Activated T-cell treated with anti-CD3 and anti-CD28 coated beads, Interleukin-2, amount 50 U/mL, for 48 hours (primary cell): ENCODE results near the gene FLRT1.
A peak's percentile ranks its signal among the peaks of the same experiment; 100 is the strongest.
"Not testable (repeated sequence)": the region's sequence is repeated elsewhere in the genome, so short reads cannot be mapped to it uniquely, and the experiment has no call there.

Experiments
- DNase-seq, 2 experiments: peaks; one replicate each; pipeline ENCODE4 v3.0.0-alpha.2; 2020

Gene FLRT1

DNA sequence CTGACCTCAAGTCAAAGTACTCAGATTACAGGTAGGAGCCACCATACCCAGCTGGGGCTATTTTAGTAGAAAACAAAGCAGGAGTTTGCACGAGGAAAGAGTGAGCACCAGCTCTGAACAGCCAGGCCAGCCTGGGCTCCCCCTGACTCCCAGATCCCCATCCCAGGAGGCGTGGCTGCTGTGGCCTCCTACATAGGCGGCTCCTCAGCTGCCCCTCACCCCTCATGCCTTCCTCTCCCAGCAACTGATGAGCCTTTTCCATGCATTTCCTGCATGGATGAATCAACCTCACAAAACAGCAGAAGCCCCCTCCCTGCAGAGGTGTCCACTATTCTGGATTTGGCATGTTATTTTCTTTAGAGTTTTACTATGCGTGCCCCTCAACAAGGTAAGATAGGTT lies 10.5 kb upstream of the FLRT1 start:
- DNase-seq = no peak

DNA sequence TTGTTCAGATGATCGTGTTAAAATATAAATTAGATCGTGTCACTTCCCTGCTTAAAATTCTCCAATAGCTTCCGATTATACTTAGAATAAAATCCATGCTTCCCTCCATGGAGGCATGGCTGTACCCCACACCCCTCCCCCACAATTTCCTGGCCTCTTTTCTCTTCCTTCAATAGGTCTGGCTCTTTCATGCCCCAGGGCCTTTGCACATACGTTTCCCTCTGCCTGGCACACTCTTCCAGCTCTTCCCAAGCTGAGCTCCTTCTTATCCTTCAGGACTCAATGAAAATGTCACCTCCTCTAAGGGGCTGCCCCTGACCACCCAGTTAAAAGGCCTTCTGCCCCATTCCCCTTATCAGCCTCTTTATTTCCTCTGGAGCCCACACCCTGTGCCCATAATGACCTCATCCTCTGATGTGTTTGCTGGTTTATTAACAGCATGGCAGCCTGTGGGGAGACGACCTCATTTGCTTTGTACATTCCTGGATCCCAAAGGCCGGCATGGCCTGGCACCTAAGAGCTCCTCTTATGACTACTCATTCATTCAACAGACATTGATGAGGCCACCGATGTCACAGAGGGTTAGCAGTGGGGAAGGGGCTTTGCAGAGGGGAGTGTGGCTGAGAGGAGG lies 9.0 kb upstream of the FLRT1 start:
- no peak for DNase-seq

DNA sequence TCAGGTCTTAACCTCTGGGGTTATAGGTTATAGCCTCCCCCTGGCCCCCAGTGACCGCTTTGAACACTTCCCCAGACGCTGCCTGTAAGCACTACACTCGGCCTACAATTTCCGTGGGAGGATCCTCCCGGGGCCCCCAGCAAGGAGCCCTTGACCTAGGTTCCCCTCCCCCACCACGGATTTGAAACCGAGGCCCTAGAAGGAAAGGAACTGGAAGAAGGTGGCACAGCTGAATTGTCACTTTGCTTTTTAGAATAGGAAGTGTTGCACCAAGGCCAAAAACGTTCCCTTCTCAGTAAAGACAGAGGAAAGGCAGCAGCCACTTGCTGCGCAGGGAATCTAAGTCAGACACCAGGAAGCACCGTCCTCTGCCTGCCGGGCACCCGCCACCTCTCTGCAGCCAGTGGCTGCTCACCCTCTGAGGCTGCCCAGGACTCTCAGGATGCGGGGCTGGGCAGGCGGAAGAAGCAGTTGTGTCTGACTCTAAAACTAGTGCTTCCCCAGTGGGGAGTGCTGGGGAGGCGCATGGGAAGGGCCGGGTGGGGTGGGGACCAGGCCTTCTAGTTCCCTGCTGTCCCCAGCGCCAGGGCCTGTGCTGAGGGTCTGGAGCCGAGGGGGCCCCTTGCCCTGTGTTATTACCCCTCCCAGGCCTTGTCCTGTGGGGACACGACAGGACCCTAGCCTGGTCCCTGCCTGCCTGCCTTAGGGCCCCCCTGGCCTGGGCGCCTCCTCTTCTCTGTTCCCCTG lies 7.9 kb upstream of the FLRT1 start:
- DNase-seq = no peak

DNA sequence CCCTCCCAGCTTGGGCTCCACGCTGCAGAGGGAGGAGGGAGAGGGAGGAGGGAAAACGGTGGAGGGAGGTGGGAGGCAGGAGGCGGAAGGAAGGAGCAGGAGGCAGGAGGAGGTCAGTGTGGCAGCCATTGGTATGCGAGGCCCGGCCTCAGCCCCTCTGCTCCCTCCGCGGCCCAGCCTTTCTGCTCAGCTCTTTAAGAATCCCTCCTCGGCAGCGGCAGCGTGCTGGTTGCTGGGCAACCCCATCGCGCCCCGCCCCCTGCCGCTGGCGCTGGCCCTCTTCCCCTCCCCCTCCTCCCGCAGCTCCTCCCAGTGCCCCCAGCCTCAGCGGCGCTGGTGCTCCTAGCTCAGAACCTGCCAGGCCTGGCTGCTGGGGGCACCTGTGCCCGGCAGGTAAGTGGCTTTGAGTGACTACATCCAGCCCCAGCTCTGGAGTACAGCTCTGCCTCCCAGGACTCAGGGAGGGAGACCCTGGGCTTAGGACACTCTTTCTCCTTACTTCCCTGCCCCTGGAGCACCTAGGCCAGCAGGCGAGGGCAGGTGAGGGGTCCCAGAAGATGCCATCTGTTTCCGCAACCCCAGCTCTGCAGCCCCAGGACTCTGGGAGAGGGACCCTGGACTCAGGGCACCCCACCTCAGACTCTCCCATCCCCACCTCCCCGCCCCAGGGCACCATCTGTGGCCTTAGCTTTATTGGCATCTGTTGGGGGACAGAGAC lies 7.2 kb upstream of the FLRT1 start:
- no peak for DNase-seq

DNA sequence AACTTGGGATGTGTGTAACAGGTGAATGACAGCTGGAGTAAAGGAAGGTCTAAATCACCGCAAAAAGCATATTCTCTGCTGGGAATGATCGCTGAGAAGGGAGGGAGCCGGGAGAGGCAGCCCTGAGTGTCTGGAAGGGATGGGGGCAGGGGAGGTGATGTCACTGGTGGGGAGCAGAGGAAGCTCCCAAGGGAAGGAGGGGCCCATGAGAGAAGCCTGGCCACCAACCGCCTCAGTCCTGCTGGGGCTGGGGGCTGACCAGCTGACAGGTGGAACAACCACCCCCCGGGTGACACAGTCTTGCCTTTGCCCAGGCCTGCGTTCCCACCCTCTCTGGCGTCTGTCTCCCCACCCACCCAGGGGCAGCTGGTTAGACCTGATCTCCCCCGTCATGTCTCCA lies 6.0 kb upstream of the FLRT1 start:
- no peak for DNase-seq

DNA sequence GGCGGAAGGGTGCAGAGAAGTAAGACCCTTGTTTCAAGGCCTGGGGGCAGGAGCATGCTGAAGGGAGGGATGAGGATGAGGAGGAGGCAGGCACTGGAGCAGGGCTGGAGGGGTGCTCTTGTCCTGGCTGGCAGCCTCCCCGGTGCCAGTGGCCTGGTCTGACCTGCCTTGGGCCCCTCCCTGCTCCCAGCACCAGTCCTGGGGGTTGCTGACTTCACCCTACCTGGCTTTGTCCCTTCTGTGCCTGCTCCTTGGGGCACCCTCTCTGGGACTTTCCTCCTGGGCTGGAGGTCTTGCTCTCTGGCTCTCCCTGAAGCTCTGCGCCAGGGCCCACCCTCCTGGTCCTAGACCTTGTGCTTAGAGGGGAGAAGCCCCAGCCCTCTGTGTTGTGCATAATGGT lies 4.7 kb upstream of the FLRT1 start:
- DNase-seq = no peak

DNA sequence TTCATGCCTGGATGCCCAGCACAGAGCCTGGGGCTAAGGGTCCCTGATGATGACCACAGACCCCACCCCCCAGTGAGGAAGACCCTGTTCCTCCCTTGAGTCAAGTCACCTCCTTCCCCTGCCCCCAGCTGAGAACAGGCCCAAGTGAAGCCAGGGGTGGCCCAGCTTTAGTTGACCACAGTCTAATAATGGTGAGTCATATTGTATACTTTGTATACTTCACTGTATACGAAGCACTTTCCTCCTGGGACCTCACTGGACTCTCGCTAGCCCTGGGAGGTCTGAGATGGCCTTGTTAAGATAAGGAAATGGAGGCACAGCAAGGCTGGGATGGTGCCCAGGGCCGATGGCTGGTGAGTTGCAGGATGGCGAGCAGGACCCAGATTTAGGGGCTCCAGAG lies 3.7 kb upstream of the FLRT1 start:
- no peak for DNase-seq

DNA sequence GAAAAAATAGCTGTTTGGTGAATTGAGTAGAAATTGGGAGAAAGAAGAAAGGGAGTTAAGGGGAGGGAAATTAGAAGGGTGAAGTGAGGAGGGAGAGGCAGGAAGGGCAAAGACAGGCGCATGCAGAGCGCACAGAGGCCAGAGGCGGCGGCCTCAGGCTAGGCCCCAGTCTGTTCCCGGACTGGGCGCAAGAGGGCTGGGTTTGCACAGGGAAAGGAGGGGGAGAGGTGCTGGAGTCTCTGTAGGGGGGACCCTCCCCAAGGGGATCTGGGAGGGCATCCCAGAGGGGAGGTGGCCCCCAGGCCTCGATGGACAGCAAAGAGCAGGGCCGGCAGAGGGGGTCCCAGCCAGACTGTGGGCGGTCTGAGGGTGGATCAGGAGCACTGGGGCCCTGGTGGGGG lies 1.3 kb upstream of the FLRT1 start:
- DNase-seq = no peak

DNA sequence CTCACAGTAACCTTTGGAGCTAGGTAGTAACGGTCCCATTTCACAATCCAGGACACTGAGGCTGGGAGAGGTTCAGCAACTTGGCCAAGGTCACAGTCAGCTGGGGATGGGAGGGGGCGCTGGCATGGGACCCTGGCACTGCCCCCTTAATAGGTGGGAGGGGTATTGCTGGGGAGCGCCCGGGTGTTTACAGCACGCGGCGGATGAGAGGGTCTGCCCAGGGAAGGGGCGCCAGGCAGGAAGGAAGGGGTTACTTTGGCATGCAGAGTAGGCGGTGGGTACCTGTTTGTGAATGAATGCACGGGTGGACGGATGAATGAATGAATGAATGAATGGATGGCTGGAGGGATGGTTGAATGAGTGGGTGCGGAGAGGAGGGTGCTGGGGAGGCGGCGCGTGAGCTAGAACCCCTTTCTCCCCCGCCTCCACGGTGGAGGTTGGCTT lies 628 bp upstream of the FLRT1 start:
- DNase-seq = no peak

DNA sequence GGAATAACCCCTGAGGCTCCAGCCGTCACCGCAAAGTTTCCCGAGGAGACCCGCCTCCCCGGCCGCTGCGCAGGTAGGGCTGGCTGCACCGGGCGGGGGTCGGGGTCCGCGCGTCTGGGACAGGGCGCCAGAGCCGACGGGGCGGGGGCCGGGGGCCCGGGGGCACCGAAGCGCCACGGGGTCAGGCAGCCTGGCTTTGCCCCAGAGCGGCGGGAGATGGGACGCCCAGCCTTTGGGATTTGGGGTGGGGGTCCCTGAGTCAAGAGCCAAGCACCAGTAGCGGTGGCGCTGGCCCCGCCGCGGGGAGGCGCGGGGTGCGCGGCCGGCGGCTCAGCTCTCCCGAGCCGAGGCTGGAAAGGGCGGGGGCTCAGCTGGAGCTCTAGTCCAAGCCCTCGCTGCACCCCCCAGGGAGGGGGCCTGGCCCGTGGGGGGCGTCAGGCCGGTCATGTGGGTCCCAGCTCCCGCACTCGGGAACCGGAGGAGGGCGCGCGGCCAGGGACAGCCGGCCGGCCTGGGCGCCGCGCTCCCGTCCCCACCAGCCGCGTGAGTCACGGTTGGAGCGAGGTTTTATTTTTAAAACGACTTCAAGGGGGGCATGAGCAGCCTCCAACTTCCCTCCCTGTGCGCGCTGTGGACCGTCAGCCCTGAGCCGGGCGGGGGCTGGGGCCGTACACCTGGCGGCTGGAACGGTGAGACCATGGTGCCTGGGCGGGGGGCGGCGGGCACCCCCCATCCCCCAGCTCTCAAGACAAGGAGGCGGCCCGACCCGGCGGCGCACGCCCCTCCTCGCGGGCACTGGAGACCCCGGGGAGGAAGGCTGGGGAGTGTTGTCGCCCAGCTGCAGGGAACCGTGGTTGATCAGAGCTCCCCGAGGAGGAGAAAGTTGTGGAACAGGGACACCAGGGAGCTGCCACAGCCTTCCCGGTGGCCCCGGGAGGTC lies 626 bp downstream of the FLRT1 start:
- DNase-seq = peak; percentile 28 to 35

DNA sequence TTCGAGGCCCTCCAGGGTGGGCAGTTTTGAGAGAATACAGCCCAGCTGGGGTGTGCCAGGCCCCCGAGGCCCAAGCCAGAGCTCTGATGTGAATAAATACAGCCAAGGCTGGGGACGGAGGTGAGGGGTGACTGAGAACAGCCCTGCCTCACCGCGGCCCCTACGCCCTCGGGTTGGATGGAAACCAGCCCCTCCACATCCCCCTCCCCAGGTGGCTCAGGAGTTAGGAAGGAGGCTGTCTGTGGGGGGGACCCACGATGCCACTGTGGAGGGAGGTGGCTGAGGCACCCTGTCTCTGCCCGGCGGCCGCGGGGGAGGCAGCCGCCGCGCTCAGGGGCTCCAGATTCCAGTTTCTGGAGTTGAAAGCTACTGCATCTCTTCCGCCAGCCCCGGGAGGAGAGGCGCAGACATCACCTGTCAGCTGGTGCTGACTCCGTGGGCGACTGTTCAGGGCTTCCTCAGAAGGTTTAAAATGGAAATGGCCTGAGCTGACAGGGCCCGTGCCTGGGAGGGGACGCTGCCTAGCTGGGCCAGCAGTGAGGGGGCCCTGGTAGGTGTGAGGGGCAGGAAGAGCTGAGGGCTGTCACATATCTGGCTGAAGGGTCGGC lies 1.4 kb downstream of the FLRT1 start:
- peak in 1 of 2 experiments; percentile 30 for DNase-seq

DNA sequence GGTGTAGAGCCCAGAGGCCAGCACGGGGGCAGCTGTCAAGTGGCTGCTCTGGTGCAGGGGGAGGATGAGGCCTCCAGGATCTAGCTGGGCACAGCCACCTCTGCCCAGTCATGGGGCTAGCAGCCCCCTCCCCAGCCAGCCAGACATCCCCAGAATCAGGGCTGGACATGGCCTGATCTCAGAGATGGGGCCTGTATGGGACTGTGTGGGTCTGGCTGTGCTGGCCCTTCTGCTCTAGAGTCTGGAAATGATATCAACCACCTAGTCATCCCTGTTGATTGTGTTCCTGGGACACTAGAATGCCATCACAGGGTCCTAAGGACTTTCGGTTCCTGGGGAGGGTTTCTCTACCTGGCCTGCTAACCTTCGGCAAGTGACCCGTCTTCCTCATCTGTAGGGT lies 2.8 kb downstream of the FLRT1 start:
- DNase-seq = no peak

DNA sequence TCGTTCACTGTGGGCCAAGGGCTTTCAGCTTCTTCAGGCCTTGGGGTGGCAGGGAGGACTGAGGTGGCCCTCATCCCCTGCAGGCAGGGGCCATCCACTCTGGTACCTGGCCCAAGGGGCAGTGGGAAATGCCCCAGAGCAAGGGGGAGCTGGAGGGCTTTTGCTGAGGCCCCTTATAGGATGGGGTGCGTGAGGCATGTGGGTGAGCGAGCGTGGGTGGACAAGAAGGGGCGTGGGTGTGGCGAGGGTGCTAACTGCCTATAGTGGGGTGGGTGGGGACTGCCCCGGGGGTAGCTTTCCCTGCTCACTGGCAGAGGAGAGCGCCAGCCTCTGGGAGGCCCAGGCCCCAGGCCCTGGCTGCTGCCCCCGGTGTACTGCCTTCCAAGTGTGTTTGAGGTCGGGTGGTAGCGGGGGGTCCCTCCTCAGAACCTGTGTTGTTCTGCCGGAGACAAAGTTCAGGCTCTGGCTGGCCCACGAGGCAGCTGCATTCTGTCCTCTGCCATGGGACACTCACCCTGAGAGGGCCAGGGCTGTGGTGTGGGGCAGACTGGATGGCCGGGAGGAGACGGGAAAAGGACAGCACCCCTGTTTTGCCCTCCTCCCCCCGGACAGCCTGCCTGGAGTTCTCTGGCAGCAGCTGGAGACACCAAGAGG lies 3.4 kb downstream of the FLRT1 start:
- DNase-seq = no peak

DNA sequence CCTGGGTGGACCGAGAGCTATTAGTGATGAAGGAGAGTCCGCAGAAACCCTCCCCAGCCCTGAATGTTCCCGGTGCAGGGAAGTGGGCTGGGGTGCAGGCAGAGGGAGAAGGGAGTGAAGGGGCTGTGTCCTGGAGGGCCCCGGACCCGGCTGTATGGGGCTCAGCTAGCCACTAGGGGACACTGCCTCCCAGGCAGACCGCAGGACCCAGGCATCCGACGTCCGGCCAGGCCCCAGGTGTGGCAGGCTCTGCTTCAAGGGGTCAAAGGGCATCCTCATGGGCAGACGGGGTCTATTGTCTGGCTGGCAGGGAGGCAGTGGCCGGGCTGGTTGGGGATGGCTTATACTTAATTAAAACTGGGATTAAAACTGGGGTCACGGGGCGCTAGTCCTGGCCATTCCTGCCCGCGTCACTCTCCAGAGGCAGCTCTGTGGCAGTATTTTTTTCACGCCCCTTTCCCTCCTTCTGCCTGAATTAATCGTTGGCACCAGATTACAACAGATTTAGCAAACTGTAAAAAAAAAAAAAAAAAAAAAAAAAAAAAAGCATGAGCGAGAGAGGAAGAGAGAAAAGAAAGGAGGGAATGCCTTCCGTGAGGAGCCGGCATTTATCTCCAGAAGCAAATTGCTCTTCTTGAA lies 5.1 kb downstream of the FLRT1 start:
- no peak for DNase-seq

DNA sequence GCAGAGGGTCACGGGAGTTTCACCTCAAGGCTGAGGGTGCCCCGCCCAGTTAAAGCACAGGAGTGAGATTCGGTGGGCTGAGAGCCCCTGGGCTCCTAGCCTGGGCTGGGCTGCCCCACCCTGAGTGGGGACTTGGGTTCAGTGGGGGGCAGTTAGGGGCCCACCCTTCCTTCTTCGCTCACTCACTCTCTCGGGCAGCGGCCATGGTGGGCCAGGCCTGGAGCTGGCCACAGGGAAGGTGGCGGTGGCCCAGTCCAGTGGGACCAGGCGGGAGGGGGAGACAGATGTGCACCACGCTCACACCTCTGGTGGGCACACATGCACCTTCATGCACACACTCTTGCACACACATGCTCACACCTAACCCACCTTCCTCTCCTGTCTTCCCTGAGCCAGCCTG lies 6.1 kb downstream of the FLRT1 start:
- no peak for DNase-seq

DNA sequence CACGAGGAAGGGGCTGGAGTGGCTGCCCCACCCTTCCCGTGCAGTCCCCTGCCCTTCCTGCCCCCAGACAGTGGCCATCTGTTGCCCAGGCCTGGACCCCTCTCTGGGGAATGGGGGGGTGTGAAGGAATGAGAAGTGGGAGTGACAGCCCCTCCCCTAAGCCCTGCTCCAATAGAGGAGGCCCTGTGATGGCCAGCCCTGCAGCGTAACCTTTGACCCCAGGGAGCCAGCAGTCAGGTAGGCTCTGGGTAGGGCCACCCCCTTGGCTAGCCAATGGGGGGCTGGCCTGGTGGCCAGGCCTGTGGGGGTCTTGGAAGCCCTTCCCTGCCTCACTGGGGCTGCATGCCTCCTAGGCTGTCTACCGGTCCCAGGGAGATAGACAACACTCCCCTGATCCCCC lies 6.6 kb downstream of the FLRT1 start:
- no peak for DNase-seq

DNA sequence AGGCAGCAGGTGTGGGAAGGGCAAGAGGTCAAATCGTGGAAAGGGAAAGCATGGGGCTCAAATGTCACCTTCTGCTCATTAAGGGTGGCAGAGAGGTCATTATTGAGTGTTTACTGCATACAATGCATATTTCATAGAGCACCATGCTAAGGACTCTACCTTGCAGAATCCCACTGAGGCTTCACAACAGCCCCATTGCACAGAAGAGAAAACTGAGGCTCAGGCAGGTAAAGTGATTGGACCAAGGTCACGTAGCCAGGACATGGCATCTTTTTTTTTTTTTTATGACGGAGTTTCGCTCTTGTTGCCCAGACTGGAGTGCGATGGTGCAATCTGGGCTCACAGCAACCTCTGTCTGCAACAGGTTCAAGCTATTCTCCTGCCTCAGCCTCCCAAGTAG lies 7.8 kb downstream of the FLRT1 start:
- no peak for DNase-seq

DNA sequence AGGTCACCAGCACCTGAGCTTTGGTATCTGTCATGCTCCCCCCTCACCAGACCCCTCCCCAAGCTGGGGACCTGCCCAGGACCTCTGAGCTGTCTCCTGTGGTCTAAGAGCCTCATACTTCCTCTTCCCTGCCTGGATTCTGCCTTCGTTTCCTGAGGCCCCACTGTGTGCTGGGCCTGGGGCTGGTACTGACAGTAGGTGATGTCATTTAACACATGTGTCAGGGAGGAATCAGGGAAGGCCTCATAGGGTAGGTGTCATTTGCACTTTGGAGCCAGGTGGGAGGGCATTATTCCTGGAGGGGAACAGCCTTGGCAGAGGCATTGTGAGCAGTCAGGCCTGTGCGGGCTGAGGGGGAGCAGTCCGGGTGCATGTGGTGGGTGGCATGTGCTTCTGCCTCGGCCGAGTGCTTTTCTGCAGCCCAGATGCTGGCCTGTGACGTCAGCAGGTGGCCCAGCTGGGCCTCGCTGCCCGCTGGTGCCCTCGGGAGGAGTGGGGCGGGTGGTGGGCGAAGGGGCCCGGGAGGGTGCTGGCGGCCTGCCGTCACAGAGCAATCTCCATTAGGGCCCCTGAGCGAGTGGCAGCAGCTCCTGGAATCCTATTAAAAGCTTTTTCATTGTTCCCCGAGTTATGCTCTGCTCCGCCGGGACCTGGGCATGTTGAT lies 9.1 kb downstream of the FLRT1 start:
- DNase-seq = no peak

DNA sequence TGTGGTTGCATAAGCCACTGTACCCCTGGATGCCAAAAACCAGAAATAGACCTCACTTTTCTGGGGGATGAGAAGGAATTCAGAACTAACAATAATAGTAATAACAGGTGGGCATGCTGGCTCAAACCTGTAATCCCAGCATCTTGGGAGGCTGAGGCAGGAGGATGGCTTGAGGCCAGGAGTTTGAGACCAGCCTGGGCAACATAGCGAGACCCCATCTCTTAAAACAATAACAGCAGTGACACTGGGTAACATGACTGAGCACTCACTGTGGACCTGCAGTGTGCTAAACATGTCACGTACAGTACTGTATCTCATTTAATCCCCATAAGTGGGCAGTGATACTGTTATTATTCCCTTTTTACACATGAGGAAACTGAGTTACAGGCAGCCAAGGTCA lies 10.0 kb downstream of the FLRT1 start:
- DNase-seq = no peak

DNA sequence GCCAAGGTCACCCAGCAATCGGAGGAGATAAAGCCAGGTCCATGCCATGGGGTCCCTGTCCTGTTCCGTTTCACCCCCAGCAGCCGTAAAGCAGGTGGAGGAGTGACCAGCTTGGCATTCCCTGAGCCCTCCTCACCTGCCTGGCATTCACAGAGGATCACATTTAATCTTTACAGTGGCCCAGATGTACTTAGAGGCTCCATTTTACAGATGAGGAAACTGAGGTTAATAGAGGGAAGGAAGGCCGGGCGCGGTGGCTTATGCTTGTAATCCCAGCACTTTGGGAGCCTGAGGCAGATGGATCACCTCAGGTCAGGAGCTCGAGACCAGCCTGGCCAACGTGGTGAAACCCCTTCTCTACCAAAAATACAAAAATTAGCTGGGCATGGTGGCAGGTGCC lies 11.6 kb downstream of the FLRT1 start:
- DNase-seq = not testable (repeated sequence)
